Measurements from ENCODE around the gene ERGIC1. TPM values are rescaled to one million over a fixed set of nuclear protein-coding genes. Genes with fewer than 3 reads are reported as not detected.

ERGIC1 gene
- total and polyA plus RNA-seq, 2 of the 13 experiments (the other 11 are each of a cell fraction or from before 2014, with no cell fraction given) = 78.5 to 184 TPM

DNA sequence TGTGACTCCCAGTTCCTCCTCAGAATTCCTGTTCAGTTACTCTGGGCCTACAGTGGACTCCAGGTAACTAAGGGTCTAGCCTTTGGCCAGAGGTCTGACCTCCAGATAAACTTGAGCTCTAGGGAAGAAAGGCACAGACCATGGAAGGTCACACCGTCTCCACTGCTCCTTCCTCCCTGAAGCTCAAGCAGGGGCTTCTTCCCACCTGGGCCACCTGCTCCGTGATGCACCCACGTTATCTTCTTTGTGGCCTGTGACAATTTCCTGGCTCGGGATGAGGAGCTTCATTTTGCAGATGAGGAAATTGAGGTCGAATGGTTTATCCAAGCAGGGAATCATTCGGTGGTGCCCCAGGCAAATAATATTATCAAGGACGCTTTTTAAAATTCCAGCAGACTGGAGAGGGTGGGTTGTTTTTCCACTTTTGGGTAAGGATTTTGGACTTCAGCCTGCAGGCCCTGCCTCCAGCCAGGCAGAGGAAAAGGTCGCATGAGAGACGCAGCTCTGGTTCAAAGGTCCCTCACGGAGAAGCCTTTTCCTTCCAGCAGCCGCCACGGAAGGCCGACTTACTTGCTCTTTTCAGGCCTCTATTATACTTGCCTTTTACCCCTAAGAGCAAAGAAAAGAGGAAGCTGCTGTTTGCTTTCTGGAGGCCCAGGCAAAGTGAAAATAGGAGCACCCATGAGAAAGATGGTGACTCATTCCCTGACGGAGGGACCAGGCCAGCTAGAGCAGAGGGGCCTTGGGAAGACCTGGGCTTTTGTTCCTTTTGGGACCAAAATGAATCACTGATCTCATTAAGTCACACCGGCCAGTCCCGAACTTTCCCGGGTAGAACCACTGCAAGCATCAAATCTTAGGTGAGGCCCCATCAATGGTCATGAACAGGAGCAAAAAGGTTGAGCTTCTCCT lies 40.2 kb upstream of the ERGIC1 start (continued):
- TF ChIP-seq, protein P1, sequence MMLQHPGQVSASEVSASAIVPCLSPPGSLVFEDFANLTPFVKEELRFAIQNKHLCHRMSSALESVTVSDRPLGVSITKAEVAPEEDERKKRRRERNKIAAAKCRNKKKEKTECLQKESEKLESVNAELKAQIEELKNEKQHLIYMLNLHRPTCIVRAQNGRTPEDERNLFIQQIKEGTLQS (CRISPR knock-in tag; IDR thresholded peaks at IDR 0.05) = peak; percentile 76; the same call in 1 of the 2 replicates
- TF ChIP-seq THYN1 (CRISPR knock-in tag; IDR thresholded peaks at IDR 0.05; ENCODE audit: borderline replicate concordance, low read depth) (no peak), TRIM22 (IDR thresholded peaks at IDR 0.05) (no peak), MXD4 (CRISPR knock-in tag; IDR thresholded peaks at IDR 0.05) (0 out of 2 replicates have a peak, but pooled peaks have one; percentile 16), SMAD9 (CRISPR knock-in tag; IDR thresholded peaks at IDR 0.05) (no peak), ZNF644 (CRISPR knock-in tag; IDR thresholded peaks at IDR 0.05; ENCODE audit: low read depth) (peak; percentile 21; the same call in 1 of the 2 replicates), ZFX (CRISPR knock-in tag; IDR thresholded peaks at IDR 0.05; ENCODE audit: low read depth) (peak; percentile 81), FOSL2 (CRISPR knock-in tag; IDR thresholded peaks at IDR 0.05) (peak; percentile 94), EP300 (IDR thresholded peaks at IDR 0.05; ENCODE audit: low read depth in 2 of 2, low read length in 2 of 2) (peak in 1 of 2 experiments; percentile 59; a peak in 2 of 4 replicates), EP300 (CRISPR knock-in tag; IDR thresholded peaks at IDR 0.05; ENCODE audit: borderline replicate concordance) (no peak), ZNF225 (CRISPR knock-in tag; IDR thresholded peaks at IDR 0.05) (0 out of 2 replicates have a peak, but pooled peaks have one; percentile 37), ZNF775 (CRISPR knock-in tag; IDR thresholded peaks at IDR 0.05; ENCODE audit: borderline replicate concordance) (no peak), CAMTA2 (CRISPR knock-in tag; IDR thresholded peaks at IDR 0.05; ENCODE audit: borderline replicate concordance) (no peak), ARNT2 (CRISPR knock-in tag; IDR thresholded peaks at IDR 0.05; ENCODE audit: low read depth) (0 out of 2 replicates have a peak, but pooled peaks have one; percentile 25)
- TF ChIP-seq, protein P2, sequence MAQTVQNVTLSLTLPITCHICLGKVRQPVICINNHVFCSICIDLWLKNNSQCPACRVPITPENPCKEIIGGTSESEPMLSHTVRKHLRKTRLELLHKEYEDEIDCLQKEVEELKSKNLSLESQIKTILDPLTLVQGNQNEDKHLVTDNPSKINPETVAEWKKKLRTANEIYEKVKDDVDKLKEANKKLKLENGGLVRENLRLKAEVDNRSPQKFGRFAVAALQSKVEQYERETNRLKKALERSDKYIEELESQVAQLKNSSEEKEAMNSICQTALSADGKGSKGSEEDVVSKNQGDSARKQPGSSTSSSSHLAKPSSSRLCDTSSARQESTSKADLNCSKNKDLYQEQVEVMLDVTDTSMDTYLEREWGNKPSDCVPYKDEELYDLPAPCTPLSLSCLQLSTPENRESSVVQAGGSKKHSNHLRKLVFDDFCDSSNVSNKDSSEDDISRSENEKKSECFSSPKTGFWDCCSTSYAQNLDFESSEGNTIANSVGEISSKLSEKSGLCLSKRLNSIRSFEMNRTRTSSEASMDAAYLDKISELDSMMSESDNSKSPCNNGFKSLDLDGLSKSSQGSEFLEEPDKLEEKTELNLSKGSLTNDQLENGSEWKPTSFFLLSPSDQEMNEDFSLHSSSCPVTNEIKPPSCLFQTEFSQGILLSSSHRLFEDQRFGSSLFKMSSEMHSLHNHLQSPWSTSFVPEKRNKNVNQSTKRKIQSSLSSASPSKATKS (CRISPR knock-in tag; IDR thresholded peaks at IDR 0.05) = no peak
- TF ChIP-seq, protein P3, sequence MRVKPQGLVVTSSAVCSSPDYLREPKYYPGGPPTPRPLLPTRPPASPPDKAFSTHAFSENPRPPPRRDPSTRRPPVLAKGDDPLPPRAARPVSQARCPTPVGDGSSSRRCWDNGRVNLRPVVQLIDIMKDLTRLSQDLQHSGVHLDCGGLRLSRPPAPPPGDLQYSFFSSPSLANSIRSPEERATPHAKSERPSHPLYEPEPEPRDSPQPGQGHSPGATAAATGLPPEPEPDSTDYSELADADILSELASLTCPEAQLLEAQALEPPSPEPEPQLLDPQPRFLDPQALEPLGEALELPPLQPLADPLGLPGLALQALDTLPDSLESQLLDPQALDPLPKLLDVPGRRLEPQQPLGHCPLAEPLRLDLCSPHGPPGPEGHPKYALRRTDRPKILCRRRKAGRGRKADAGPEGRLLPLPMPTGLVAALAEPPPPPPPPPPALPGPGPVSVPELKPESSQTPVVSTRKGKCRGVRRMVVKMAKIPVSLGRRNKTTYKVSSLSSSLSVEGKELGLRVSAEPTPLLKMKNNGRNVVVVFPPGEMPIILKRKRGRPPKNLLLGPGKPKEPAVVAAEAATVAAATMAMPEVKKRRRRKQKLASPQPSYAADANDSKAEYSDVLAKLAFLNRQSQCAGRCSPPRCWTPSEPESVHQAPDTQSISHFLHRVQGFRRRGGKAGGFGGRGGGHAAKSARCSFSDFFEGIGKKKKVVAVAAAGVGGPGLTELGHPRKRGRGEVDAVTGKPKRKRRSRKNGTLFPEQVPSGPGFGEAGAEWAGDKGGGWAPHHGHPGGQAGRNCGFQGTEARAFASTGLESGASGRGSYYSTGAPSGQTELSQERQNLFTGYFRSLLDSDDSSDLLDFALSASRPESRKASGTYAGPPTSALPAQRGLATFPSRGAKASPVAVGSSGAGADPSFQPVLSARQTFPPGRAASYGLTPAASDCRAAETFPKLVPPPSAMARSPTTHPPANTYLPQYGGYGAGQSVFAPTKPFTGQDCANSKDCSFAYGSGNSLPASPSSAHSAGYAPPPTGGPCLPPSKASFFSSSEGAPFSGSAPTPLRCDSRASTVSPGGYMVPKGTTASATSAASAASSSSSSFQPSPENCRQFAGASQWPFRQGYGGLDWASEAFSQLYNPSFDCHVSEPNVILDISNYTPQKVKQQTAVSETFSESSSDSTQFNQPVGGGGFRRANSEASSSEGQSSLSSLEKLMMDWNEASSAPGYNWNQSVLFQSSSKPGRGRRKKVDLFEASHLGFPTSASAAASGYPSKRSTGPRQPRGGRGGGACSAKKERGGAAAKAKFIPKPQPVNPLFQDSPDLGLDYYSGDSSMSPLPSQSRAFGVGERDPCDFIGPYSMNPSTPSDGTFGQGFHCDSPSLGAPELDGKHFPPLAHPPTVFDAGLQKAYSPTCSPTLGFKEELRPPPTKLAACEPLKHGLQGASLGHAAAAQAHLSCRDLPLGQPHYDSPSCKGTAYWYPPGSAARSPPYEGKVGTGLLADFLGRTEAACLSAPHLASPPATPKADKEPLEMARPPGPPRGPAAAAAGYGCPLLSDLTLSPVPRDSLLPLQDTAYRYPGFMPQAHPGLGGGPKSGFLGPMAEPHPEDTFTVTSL (CRISPR knock-in tag; IDR thresholded peaks at IDR 0.05; ENCODE audit: borderline replicate concordance) = peak; percentile 69; the same call in 1 of the 2 replicates
- TF ChIP-seq, protein P4, sequence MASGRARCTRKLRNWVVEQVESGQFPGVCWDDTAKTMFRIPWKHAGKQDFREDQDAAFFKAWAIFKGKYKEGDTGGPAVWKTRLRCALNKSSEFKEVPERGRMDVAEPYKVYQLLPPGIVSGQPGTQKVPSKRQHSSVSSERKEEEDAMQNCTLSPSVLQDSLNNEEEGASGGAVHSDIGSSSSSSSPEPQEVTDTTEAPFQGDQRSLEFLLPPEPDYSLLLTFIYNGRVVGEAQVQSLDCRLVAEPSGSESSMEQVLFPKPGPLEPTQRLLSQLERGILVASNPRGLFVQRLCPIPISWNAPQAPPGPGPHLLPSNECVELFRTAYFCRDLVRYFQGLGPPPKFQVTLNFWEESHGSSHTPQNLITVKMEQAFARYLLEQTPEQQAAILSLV (CRISPR knock-in tag; IDR thresholded peaks at IDR 0.05; ENCODE audit: borderline replicate concordance) = no peak
